CD4-positive, alpha-beta T cell (primary cell): ENCODE data around the gene NUP62CL. TPM values are rescaled to one million over a fixed set of nuclear protein-coding genes. Genes with fewer than 3 reads are reported as not detected.

ENCODE experiments used
- ATAC-seq: fragments of 200-7000 bp; cut with Tn5 transposase; one replicate; pipeline ENCODE4 v1.10.0; 2022; ENCODE audit warnings: mild to moderate bottlenecking; ENCODE audit not compliant: poor library complexity
- CTCF ChIA-PET: fragments of 350-600 bp; sonication (Branson Sonifier 250); formaldehyde crosslinking; loops from one replicate; lab custom pipeline; 2021; ENCODE audit warnings: antibody characterized with exemption, inconsistent platforms; lab: Charles Lee
- POLR2A ChIA-PET: fragments of 350-600 bp; sonication (Branson Sonifier 250); formaldehyde crosslinking; loops from one replicate; lab custom pipeline; 2021; ENCODE audit warnings: antibody characterized with exemption, inconsistent platforms; lab: Charles Lee
- DNase-seq, 14 experiments: peaks; one replicate each; pipeline ENCODE4 v3.0.0-alpha.2; 2013 to 2020; ENCODE audit warnings: mixed read lengths in 2 of 14
- H3K27ac ChIP-seq, 2 donors: one replicate each; pipeline versions ENCODE4 v1.5.1 to v1.7.0; 2013; ENCODE audit warnings: low read length in 2 of 2, low read depth in 1 of 2, mild to moderate bottlenecking in 1 of 2
- H3K27me3 ChIP-seq, 2 experiments: 1 replicate in 1 of 2; 2 replicates in 1 of 2; pipeline versions ENCODE4 v1.6.1 to v1.7.0; 2013; ENCODE audit warnings: low read length in 2 of 2, control low read depth in 1 of 2, mild to moderate bottlenecking in 1 of 2, moderate library complexity in 1 of 2; ENCODE audit not compliant: insufficient read depth in 2 of 2, control insufficient read depth in 1 of 2
- H3K36me3 ChIP-seq: one replicate; pipeline ENCODE4 v1.6.1; 2013; ENCODE audit warnings: low read length, control low read depth; ENCODE audit not compliant: insufficient read depth
- H3K4me1 ChIP-seq: one replicate; pipeline ENCODE4 v1.6.1; 2013; ENCODE audit warnings: low read length, control low read depth; ENCODE audit not compliant: insufficient read depth
- H3K4me3 ChIP-seq: one replicate; pipeline ENCODE4 v1.5.1; 2013; ENCODE audit warnings: mild to moderate bottlenecking, low read length, moderate library complexity
- H3K9me3 ChIP-seq, 2 experiments: 1 replicate in 1 of 2; 2 replicates in 1 of 2; pipeline versions ENCODE4 v1.6.1 to v1.7.0; 2013; ENCODE audit warnings: low read length in 2 of 2, mild to moderate bottlenecking in 2 of 2, control low read depth in 1 of 2, moderate library complexity in 1 of 2; ENCODE audit not compliant: control insufficient read depth in 1 of 2, insufficient read depth in 1 of 2
- H3K27ac Mint-ChIP-seq: one replicate; pipeline ENCODE4 v1.8.0; 2020; ENCODE audit warnings: mixed read lengths
- H3K27me3 Mint-ChIP-seq: one replicate; pipeline ENCODE4 v1.8.0; 2021; ENCODE audit warnings: mixed read lengths
- H3K36me3 Mint-ChIP-seq: one replicate; pipeline ENCODE4 v1.8.0; 2021; ENCODE audit warnings: low read depth, mixed read lengths
- H3K4me1 Mint-ChIP-seq: one replicate; pipeline ENCODE4 v1.8.0; 2021; ENCODE audit warnings: low read depth, mixed read lengths
- H3K4me3 Mint-ChIP-seq: one replicate; pipeline ENCODE4 v1.8.0; 2020; ENCODE audit warnings: mild to moderate bottlenecking, mixed read lengths
- H3K9me3 Mint-ChIP-seq: one replicate; pipeline ENCODE4 v1.8.0; 2020; ENCODE audit warnings: mixed read lengths
- CTCF ChIP-seq: fragments of 200-600 bp; IDR thresholded peaks from one replicate; pipeline ENCODE4 v1.8.0; 2022; ENCODE audit warnings: antibody characterized with exemption, mild to moderate bottlenecking
- intact Hi-C, 2 experiments: fragments of 100-400 bp; cut with DNase I in 1 of 2; cut with micrococcal nuclease in 1 of 2; formaldehyde crosslinking; loops; one replicate each; pipeline versions ENCODE4 v1.15.1 to v1.9.0; 2023 to 2025; cut with DNase I, micrococcal nuclease
- total RNA-seq, 174 experiments: library from RNA in 2 of 174; stranded (reverse) in 2 of 174; gene quantifications; one replicate each; pipeline ENCODE4 v1.2.3 and lab custom pipeline; 2021 to 2026

The NUP62CL gene
- total RNA-seq, 2 experiments from 2014 or later = 0.74 to 0.81 TPM

- Mint-ChIP-seq H3K36me3 (no peaks in the 10 kb centered on the region), H3K4me1 (no peaks in the 10 kb centered on the region), H3K27me3 (peaks cover 7% of the 10 kb centered on the region), H3K9me3 (no peaks in the 10 kb centered on the region), H3K4me3 (no peak overlapping the region), H3K27ac (no peak overlapping the region)
- H3K4me3 ChIP-seq = no peak overlapping the region
- H3K36me3 ChIP-seq = no peaks in the 10 kb centered on the region
- intact Hi-C loops = no loop called here
- ChIA-PET POLR2A (no interaction called here), CTCF (no interaction called here)
- no peak for DNase-seq
- ATAC-seq = no peak
- H3K27me3 ChIP-seq = no peaks in the 10 kb centered on the region
- H3K27ac ChIP-seq = no peak overlapping the region
- no peaks in the 10 kb centered on the region for H3K9me3 ChIP-seq
- no peaks in the 10 kb centered on the region for H3K4me1 ChIP-seq
- no peak for TF ChIP-seq CTCF
Measured at GRCh38 chrX:107226757-107227156, 20.5 kb upstream of the NUP62CL start.

- ATAC-seq = no peak
Measured at GRCh38 chrX:107213477-107213876, 7.2 kb upstream of the NUP62CL start.

GRCh38 chrX:107207943-107208342, 1.7 kb upstream of the NUP62CL start:
- Histone ChIP-seq H3K27ac (no peak overlapping the region), H3K9me3 (no peaks in the 10 kb centered on the region), H3K36me3 (no peaks in the 10 kb centered on the region), H3K27me3 (no peaks in the 10 kb centered on the region), H3K4me3 (no peak overlapping the region), H3K4me1 (peaks cover 9% of the 10 kb centered on the region)
- Mint-ChIP-seq H3K36me3 (no peaks in the 10 kb centered on the region), H3K27ac (no peak overlapping the region), H3K4me1 (peaks cover 12% of the 10 kb centered on the region), H3K4me3 (no peak overlapping the region), H3K9me3 (no peaks in the 10 kb centered on the region), H3K27me3 (no peaks in the 10 kb centered on the region)
- DNase-seq = no peak
- intact Hi-C loops = loop anchor here (5.0 to 10.0 kb wide), 3 partner anchors 83 to 203 kb away; partner anchors contain the start of genes MORC4 (in 1 of the 2) and RBM41 (in 1 of the 2)
- ChIA-PET CTCF (no interaction called here), POLR2A (no interaction called here)
- TF ChIP-seq CTCF = no peak
- ATAC-seq = no peak

More at GRCh38 chrX:107213477-107213876, 7.2 kb upstream of the NUP62CL start:
- Histone ChIP-seq H3K27me3 (peaks cover 0 to 3% of the 10 kb centered on the region in 2 experiments), H3K4me1 (no peaks in the 10 kb centered on the region), H3K4me3 (no peak overlapping the region), H3K36me3 (no peaks in the 10 kb centered on the region), H3K9me3 (no peaks in the 10 kb centered on the region), H3K27ac (no peak overlapping the region)
- no peak for DNase-seq
- Mint-ChIP-seq H3K4me1 (no peaks in the 10 kb centered on the region), H3K9me3 (no peaks in the 10 kb centered on the region), H3K4me3 (no peak overlapping the region), H3K27ac (no peak overlapping the region), H3K36me3 (no peaks in the 10 kb centered on the region), H3K27me3 (no peaks in the 10 kb centered on the region)
- no peak for TF ChIP-seq CTCF
- intact Hi-C loops = no loop called here
- ChIA-PET POLR2A (no interaction called here), CTCF (no interaction called here)
